Sigmoid colon (tissue), 4 donors: ENCODE measurements around the gene BIN2.

ENCODE experiments used
- CTCF ChIP-seq, 4 experiments: fragments of 450-650 bp in 3 of 4; fragments of 200-600 bp in 1 of 4; IDR thresholded peaks; one replicate each; pipeline ENCODE4 v1.5.1; 2016 to 2019; ENCODE audit warnings: antibody characterized with exemption in 4 of 4, mild to moderate bottlenecking in 3 of 4, moderate library complexity in 2 of 4
- EP300 ChIP-seq, 4 donors: sonication (generic); formaldehyde crosslinking; IDR thresholded peaks; one replicate each; pipeline ENCODE4 v1.6.1; 2017; ENCODE audit warnings: antibody characterized with exemption in 4 of 4
- POLR2A ChIP-seq, 2 donors: fragments of 450-650 bp; IDR thresholded peaks; one replicate each; pipeline ENCODE4 v1.6.1; 2016; ENCODE audit warnings: antibody characterized with exemption in 2 of 2, mild to moderate bottlenecking in 2 of 2, moderate library complexity in 2 of 2
- POLR2AphosphoS5 ChIP-seq, 4 donors: sonication (generic); formaldehyde crosslinking; IDR thresholded peaks; one replicate each; pipeline ENCODE4 v1.6.1; 2017; ENCODE audit warnings: antibody characterized with exemption in 4 of 4

DNA sequence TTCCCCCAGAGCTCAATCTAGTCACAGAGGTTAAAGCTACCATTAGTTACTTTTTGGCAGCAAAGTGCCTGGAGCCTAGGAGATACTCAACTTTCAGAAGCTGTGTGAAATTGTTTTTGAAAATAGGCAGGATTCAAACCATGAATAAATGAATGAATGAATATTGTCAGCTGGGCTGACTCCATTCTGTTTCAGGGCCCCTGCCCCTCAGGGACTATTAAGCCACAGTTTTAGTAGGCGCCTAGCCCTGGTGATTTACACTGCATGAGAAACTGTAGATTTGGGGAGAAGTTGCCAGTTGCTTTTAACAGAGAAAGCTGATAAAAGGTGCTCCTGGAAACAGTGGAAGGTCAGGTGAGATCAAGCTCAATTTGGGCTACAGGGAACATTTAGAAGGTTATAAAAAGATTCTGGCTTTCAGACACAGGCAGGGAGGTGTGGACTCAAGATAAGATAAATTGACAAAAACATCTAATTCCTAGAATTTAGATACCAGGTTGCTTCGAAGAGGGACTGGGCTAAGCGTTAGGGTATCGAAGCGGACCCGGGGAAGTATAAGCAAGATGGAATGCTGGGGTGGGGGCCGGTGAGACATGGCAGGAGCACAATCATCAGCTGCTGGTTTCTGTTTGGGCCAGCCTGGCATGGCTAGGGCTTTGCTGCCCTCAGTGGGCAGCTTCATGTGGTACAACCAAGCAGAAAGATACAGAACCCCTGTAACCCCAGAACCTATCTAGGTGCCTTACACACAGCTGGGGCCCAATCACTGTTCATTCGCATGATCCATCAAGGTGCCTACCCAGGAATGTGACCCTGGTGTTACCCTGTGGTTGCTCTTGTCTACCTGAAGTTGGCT, 37.4 kb upstream of the BIN2 start:
- TF ChIP-seq CTCF (IDR thresholded peaks at IDR 0.05), result no peak
- no peak for TF ChIP-seq POLR2A (IDR thresholded peaks at IDR 0.05)
- TF ChIP-seq EP300 (IDR thresholded peaks at IDR 0.05), result no peak
- TF ChIP-seq POLR2AphosphoS5 (IDR thresholded peaks at IDR 0.05), result no peak
